Kidney epithelial cell (primary cell): Measurements from ENCODE around the gene TYRP1. TPM values are rescaled to one million over a fixed set of nuclear protein-coding genes. Genes with fewer than 3 reads are reported as not detected.

Source experiments
- DNase-seq: peaks from one replicate; pipeline ENCODE4 v3.0.0-alpha.2; 2010; ENCODE audit warnings: low read depth
- H3K27me3 ChIP-seq: 2 replicates; pipeline ENCODE4 v1.6.0; 2011; ENCODE audit warnings: low read length; ENCODE audit not compliant: control insufficient read depth, insufficient read depth
- H3K36me3 ChIP-seq: 2 replicates; pipeline ENCODE4 v1.5.1; 2011; ENCODE audit warnings: low read length; ENCODE audit not compliant: control insufficient read depth, insufficient read depth
- H3K4me3 ChIP-seq: 2 replicates; pipeline ENCODE4 v1.5.1; 2011; ENCODE audit warnings: low read depth, mild to moderate bottlenecking, control low read depth, low read length
- CTCF ChIP-seq: IDR thresholded peaks from 2 replicates; pipeline ENCODE4 v1.5.1; 2011; ENCODE audit warnings: mild to moderate bottlenecking, moderate library complexity, low read length, control low read depth, inconsistent platforms; ENCODE audit not compliant: insufficient read depth, poor library complexity, severe bottlenecking
- total RNA-seq: library from RNA; depleted of rRNA; stranded (reverse); fragments of >200 nt; gene quantifications from 2 replicates; pipeline ENCODE4 v1.2.3, GENCODE V29; 2015

TYRP1 gene
- total RNA-seq, 1 donor from 2014 or later, result not detected

- H3K27me3 ChIP-seq, result no peaks in the 10 kb centered on the region
- DNase-seq, result no peak
- no peaks in the 10 kb centered on the region for H3K36me3 ChIP-seq
- no peak for TF ChIP-seq CTCF
- H3K4me3 ChIP-seq, result no peak overlapping the region
Observed at GRCh38 chr9:12753931-12754330, 60.7 kb downstream of the TYRP1 start.

- H3K36me3 ChIP-seq, result no peaks in the 10 kb centered on the region
- no peak for DNase-seq
- H3K27me3 ChIP-seq, result no peaks in the 10 kb centered on the region
- TF ChIP-seq CTCF, result no peak
- no peak overlapping the region for H3K4me3 ChIP-seq
Observed at GRCh38 chr9:12759761-12760160, 66.6 kb downstream of the TYRP1 start.

Other genes starting within 250 kb of the TYRP1 start
- 44.5 and 46.6 TPM in 2 replicates for gene LURAP1L, start 81.6 kb downstream of the TYRP1 start, total RNA-seq